ENCODE measurements around the gene GDPD2. TPM values are rescaled to one million over a fixed set of nuclear protein-coding genes. Genes with fewer than 3 reads are reported as not detected.

The GDPD2 gene
- total and polyA plus RNA-seq, 2 of the 13 experiments (the other 11 are each of a cell fraction or from before 2014, with no cell fraction given), result 0.04 to 0.08 TPM

GRCh38 chrX:70444326-70444945, 21.3 kb downstream of the GDPD2 start, which contains the start of gene DLG3 (continued):
- no peak for TF ChIP-seq UBTF (CRISPR knock-in tag; IDR thresholded peaks at IDR 0.05)

GRCh38 chrX:70444946-70445656, 22.0 kb downstream of the GDPD2 start:
- H3K36me3 ChIP-seq (replicated peaks in 1 of 2; ENCODE audit: control insufficient read depth in 1 of 2, insufficient read depth in 2 of 2, low read length in 2 of 2), result no peaks in the 10 kb centered on the region
- no peak overlapping the region for H3K4me2 ChIP-seq (ENCODE audit: low read depth, low read length)
- FAIRE-seq, result no peak
- in situ Hi-C loops (cut with HindIII; ENCODE audit: extremely low pct_ligation_motif_present, low pct_unique_long_range_greater_than_20kb), result no loop called here
- no peak overlapping the region for H2AFZ ChIP-seq (ENCODE audit: low read length)
- no peak overlapping the region for H3K4me3 ChIP-seq (replicated peaks in 1 of 3; ENCODE audit: insufficient read depth in 1 of 3, low read depth in 2 of 3, low read length in 3 of 3)
- no peaks in the 10 kb centered on the region for H3K4me1 ChIP-seq (ENCODE audit: insufficient read depth, low read length)
- no peak for ATAC-seq
- no peaks in the 10 kb centered on the region for H3K9me3 ChIP-seq (ENCODE audit: low read length)
- H3K9ac ChIP-seq (ENCODE audit: insufficient read depth, low read depth, low read length), result no peak overlapping the region
- no peak overlapping the region for H3K27ac ChIP-seq (ENCODE audit: extremely low read length, insufficient read depth, low read length)
- no peaks in the 10 kb centered on the region for H3K79me2 ChIP-seq (ENCODE audit: insufficient read depth, low read length)
- no peak for DNase-seq (ENCODE audit: low spot score)
- H4K20me1 ChIP-seq (ENCODE audit: insufficient read depth, low read length), result no peaks in the 10 kb centered on the region
- intact Hi-C loops (cut with micrococcal nuclease; ENCODE audit: unreplicated experiment), result no loop called here
- POLR2A ChIA-PET, result no interaction called here
- CTCF ChIA-PET (ENCODE audit: low intra/inter-chr PET ratio, low total read pairs), result no interaction called here
- peaks cover 4 to 17% of the 10 kb centered on the region in 2 experiments for H3K27me3 ChIP-seq (ENCODE audit: control insufficient read depth in 1 of 2, insufficient read depth in 2 of 2, low read length in 2 of 2)
- 17% methylated on average over 7 of the region's 61 CpGs for WGBS (ENCODE audit: low lambda C conversion rate)
- BruUV-seq (replicated peaks), result no TSS peak
- TF ChIP-seq NONO (IDR thresholded peaks at IDR 0.05), result no peak
- TF ChIP-seq NONO (CRISPR knock-in tag; conservative IDR thresholded peaks at IDR 0.05), result no peak
- TF ChIP-seq FOXA1 (IDR thresholded peaks at IDR 0.05), result no peak
- TF ChIP-seq FOXA1 (CRISPR knock-in tag; IDR thresholded peaks at IDR 0.05), result no peak
- TF ChIP-seq MEIS1 (CRISPR knock-in tag; IDR thresholded peaks at IDR 0.05; ENCODE audit: borderline replicate concordance), result no peak
- TF ChIP-seq USF2 (IDR thresholded peaks at IDR 0.05; ENCODE audit: low read depth, low read length), result no peak
- no peak for TF ChIP-seq USF2 (CRISPR knock-in tag; IDR thresholded peaks at IDR 0.05; ENCODE audit: borderline replicate concordance)
- TF ChIP-seq FOXP1 (IDR thresholded peaks at IDR 0.05), result no peak
- TF ChIP-seq FOXP1 (CRISPR knock-in tag; IDR thresholded peaks at IDR 0.05), result no peak
- TF ChIP-seq THRA (CRISPR knock-in tag; IDR thresholded peaks at IDR 0.05; ENCODE audit: borderline replicate concordance), result no peak
- TF ChIP-seq PLRG1 (conservative IDR thresholded peaks at IDR 0.05), result no peak
- TF ChIP-seq ZNF629 (CRISPR knock-in tag; conservative IDR thresholded peaks at IDR 0.05), result no peak
- no peak for TF ChIP-seq TCF7L2 (IDR thresholded peaks at IDR 0.05; ENCODE audit: low read depth, low read length)
- no peak for TF ChIP-seq SSRP1 (CRISPR knock-in tag; IDR thresholded peaks at IDR 0.05)
- no peak for TF ChIP-seq SALL2 (CRISPR knock-in tag; IDR thresholded peaks at IDR 0.05)

Measured in HepG2 (cell line).